Hepatocyte (in vitro differentiated cells): ENCODE data around the gene PLXNA2. TPM values are rescaled to one million over a fixed set of nuclear protein-coding genes. Genes with fewer than 3 reads are reported as not detected.

ENCODE experiments used
- DNase-seq: peaks from one replicate; pipeline ENCODE4 v3.0.0-alpha.2; 2016; ENCODE audit warnings: low spot score
- H2AFZ ChIP-seq: fragments of 200-600 bp; sonication (generic); 2 replicates; pipeline ENCODE4 v1.6.0; 2016; ENCODE audit warnings: antibody characterized with exemption, mild to moderate bottlenecking
- H3K27ac ChIP-seq: fragments of 200-600 bp; sonication (generic); 2 replicates; pipeline ENCODE4 v1.5.1; 2016; ENCODE audit warnings: mild to moderate bottlenecking
- H3K27me3 ChIP-seq: fragments of 200-600 bp; sonication (generic); 2 replicates; pipeline ENCODE4 v1.6.1; 2016
- H3K36me3 ChIP-seq: fragments of 200-600 bp; sonication (generic); replicated peaks from 2 replicates; pipeline ENCODE4 v1.5.1; 2016; ENCODE audit warnings: low read depth; ENCODE audit not compliant: insufficient read depth
- H3K4me1 ChIP-seq: fragments of 200-600 bp; sonication (generic); 2 replicates; pipeline ENCODE4 v1.5.1; 2016; ENCODE audit warnings: mild to moderate bottlenecking, moderate library complexity; ENCODE audit not compliant: insufficient read depth
- H3K4me2 ChIP-seq: fragments of 200-600 bp; sonication (generic); 2 replicates; pipeline ENCODE4 v1.6.0; 2016
- H3K4me3 ChIP-seq: fragments of 200-600 bp; sonication (generic); 2 replicates; pipeline ENCODE4 v1.5.1; 2016; ENCODE audit warnings: mild to moderate bottlenecking
- H3K79me2 ChIP-seq: fragments of 200-600 bp; sonication (generic); 2 replicates; pipeline ENCODE4 v1.6.0; 2017; ENCODE audit warnings: mild to moderate bottlenecking
- H3K9me2 ChIP-seq: fragments of 200-600 bp; sonication (generic); replicated peaks from 2 replicates; pipeline ENCODE4 v1.6.0; 2017; ENCODE audit warnings: mild to moderate bottlenecking; ENCODE audit not compliant: insufficient read depth
- H3K9me3 ChIP-seq: fragments of 200-600 bp; sonication (generic); 2 replicates; pipeline ENCODE4 v1.5.1; 2016; ENCODE audit warnings: low read depth, mild to moderate bottlenecking
- H4K20me1 ChIP-seq: fragments of 200-600 bp; sonication (generic); 2 replicates; pipeline ENCODE4 v1.6.0; 2016; ENCODE audit warnings: mild to moderate bottlenecking; ENCODE audit not compliant: insufficient read depth, poor library complexity, severe bottlenecking
- EZH2 ChIP-seq: fragments of 200-600 bp; sonication (generic); IDR thresholded peaks from 2 replicates; pipeline ENCODE4 v1.6.1; 2016; ENCODE audit warnings: antibody characterized with exemption, mild to moderate bottlenecking, borderline replicate concordance
- EZH2phosphoT487 ChIP-seq: fragments of 200-600 bp; sonication (generic); IDR thresholded peaks from one replicate; pipeline ENCODE4 v1.6.1; 2018; ENCODE audit warnings: antibody characterized with exemption, mild to moderate bottlenecking, low read depth, moderate library complexity; ENCODE audit not compliant: unreplicated experiment, severe bottlenecking
- WGBS: methylation state at CpG from one replicate; pipeline ENCODE4 v1.1.6; 2016; ENCODE audit warnings: low lambda C conversion rate; ENCODE audit errors: missing lambda C conversion rate; 5-methylcytosine and 5-hydroxymethylcytosine counted together
- polyA plus RNA-seq: library from polyadenylated mRNA; unstranded; fragments of >200 nt; fragmentation: Nextera tagmentation; extraction: Ambion mirVana; gene quantifications from 2 replicates; pipeline ENCODE4 v1.2.1, GENCODE V29; 2016
- total RNA-seq: library from RNA; depleted of rRNA; stranded (reverse); fragments of >200 nt; gene quantifications from 2 replicates; pipeline ENCODE4 v1.2.3, GENCODE V29; 2014
- TF ChIP-seq, protein P1 (sequence below): fragments of 200-600 bp; sonication (generic); IDR thresholded peaks from 2 replicates; pipeline ENCODE4 v1.5.1; 2016; ENCODE audit warnings: antibody characterized with exemption, mild to moderate bottlenecking; ENCODE audit not compliant: poor library complexity

Gene PLXNA2
- total and polyA plus RNA-seq, 2 experiments from 2014 or later, result 9.8 to 13.1 TPM

DNA sequence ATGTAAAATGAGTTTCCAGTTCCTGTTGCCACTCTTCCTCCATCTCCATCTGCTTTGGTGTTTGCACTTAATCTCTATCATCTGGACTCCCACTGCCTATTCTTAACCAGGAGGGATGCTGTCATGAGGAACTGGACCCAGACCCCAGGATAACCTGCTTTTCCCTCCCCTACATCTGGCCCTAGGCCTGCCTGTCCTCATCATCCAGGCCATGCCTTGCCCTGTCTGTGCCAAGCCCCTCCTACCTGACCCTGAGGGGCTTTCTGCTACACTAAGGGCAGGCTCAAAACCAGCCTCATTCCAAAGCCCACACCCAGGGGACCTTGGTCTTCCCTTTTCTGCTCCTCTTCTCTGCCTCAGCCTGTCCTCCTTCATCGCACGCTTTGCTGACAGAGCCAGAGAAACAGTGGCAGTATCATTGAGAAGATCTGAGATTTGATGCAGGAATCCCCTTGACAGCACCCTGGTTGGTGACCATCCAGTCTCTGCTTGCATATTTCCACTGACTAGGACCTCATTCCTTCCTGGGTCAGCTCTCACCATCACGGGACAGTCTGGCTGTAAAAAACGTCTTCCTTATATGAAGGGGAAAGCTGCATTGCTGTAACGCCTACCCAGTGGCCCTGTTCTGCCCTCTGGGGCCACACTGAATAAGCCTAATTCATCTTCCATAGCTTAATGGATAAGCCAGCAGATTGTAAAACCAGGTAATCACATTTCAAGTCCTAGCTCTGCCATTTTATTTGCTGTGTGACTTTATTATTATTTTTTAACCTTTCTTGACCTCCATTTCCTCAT lies 38.8 kb downstream of the PLXNA2 start:
- H3K79me2 ChIP-seq, result no peaks in the 10 kb centered on the region
- no peak for TF ChIP-seq EZH2
- TF ChIP-seq, protein P1, sequence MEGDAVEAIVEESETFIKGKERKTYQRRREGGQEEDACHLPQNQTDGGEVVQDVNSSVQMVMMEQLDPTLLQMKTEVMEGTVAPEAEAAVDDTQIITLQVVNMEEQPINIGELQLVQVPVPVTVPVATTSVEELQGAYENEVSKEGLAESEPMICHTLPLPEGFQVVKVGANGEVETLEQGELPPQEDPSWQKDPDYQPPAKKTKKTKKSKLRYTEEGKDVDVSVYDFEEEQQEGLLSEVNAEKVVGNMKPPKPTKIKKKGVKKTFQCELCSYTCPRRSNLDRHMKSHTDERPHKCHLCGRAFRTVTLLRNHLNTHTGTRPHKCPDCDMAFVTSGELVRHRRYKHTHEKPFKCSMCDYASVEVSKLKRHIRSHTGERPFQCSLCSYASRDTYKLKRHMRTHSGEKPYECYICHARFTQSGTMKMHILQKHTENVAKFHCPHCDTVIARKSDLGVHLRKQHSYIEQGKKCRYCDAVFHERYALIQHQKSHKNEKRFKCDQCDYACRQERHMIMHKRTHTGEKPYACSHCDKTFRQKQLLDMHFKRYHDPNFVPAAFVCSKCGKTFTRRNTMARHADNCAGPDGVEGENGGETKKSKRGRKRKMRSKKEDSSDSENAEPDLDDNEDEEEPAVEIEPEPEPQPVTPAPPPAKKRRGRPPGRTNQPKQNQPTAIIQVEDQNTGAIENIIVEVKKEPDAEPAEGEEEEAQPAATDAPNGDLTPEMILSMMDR, result no peak
- no peak for TF ChIP-seq EZH2phosphoT487
- H3K4me2 ChIP-seq, result no peak overlapping the region
- H3K4me1 ChIP-seq, result peaks cover 45% of the 10 kb centered on the region
- 88% methylated on average over 5 of the region's 5 CpGs for WGBS
- H3K36me3 ChIP-seq, result no peaks in the 10 kb centered on the region
- no peak overlapping the region for H2AFZ ChIP-seq
- DNase-seq, result no peak
- H3K9me2 ChIP-seq, result no peaks in the 10 kb centered on the region
- H3K9me3 ChIP-seq, result no peaks in the 10 kb centered on the region
- H3K27me3 ChIP-seq, result no peaks in the 10 kb centered on the region
- no peak overlapping the region for H3K4me3 ChIP-seq
- peak overlapping the region; percentile 53 for H3K27ac ChIP-seq
- H4K20me1 ChIP-seq, result no peaks in the 10 kb centered on the region

DNA sequence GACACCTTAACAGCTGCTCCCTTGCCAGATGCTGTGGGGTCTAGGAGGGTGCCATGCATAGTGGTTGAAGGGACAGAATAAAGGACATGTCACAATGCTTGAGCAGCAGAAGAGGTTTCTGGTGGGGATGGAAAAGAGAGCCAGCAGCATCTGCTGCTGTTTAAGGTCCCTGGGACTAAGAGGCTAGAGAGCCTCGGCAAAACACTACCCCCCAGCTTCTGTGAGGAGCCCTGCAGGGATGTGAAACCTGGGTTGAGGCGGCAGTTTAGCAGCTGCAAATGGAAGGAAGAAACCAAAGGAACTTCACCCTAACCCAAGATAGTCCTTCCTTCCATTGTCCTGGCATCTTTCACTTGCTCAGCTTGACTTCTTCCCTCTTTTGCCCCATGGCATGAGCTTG lies 39.4 kb downstream of the PLXNA2 start:
- Histone ChIP-seq H3K9me2 (no peaks in the 10 kb centered on the region), H3K79me2 (no peaks in the 10 kb centered on the region), H2AFZ (no peak overlapping the region), H3K36me3 (no peaks in the 10 kb centered on the region), H3K27ac (peak overlapping the region; percentile 77), H3K4me1 (peaks cover 45% of the 10 kb centered on the region), H4K20me1 (no peaks in the 10 kb centered on the region), H3K4me2 (no peak overlapping the region), H3K27me3 (no peaks in the 10 kb centered on the region), H3K4me3 (no peak overlapping the region), H3K9me3 (no peaks in the 10 kb centered on the region)
- no peak for DNase-seq
- TF ChIP-seq EZH2, result no peak
- no peak for TF ChIP-seq EZH2phosphoT487
- TF ChIP-seq, protein P1, result no peak
- 90% methylated on average over 2 of the region's 2 CpGs for WGBS

DNA sequence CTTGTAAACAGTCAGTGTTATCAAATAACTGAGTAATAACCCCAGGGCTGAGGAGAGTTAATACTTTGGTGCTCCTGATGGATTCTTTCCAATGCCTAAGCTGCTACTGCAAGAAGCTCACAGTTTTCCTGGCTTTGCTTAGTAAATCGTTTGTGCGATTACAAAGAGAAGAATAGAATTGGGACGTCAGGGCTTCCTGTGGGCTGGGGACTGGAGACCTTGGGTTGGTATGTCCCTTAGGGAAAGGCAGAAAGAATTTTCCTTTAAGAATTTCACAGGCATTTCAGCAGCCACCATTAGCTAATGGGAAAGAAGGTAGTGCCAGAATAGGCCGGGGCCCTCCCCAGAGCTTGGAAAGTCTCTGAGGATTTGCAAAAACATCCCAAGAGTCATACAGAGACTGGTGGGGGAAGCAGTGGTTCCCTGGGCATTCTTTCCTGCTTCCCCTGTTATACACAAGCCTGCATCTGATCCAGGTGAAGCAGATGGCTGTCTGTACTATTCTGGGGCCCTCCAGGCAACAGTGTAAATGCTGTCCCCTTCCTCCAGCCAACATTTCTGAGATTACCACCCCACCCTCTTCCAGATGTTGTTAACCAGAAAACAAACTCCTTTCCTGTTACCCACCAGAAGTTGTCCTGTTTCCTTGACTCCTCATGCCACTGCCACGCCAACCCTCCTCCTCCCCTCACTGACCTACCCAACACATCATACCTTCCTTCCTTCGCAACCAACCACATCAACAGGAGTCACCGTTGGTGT lies 40.2 kb downstream of the PLXNA2 start:
- Histone ChIP-seq H3K36me3 (no peaks in the 10 kb centered on the region), H3K9me2 (no peaks in the 10 kb centered on the region), H3K9me3 (no peaks in the 10 kb centered on the region), H3K79me2 (no peaks in the 10 kb centered on the region), H4K20me1 (no peaks in the 10 kb centered on the region), H3K4me3 (no peak overlapping the region), H3K27ac (peak overlapping the region; percentile 77), H2AFZ (no peak overlapping the region), H3K27me3 (no peaks in the 10 kb centered on the region), H3K4me1 (peaks cover 45% of the 10 kb centered on the region), H3K4me2 (no peak overlapping the region)
- WGBS, result 86% methylated on average over 7 of the region's 7 CpGs
- no peak for DNase-seq
- no peak for TF ChIP-seq EZH2phosphoT487
- TF ChIP-seq EZH2, result no peak
- TF ChIP-seq, protein P1, result no peak
